HG03196 (cell line): ENCODE measurements around the gene HTT.

Experiments used
- ATAC-seq: cut with Tn5 transposase; IDR thresholded peaks from one replicate; pipeline ENCODE4 v1.9.1; 2021; ENCODE audit not compliant: unreplicated experiment

HTT gene

GRCh38 chr4:3217266-3217665 is 142.8 kb downstream of the HTT start:
- no peak for ATAC-seq

GRCh38 chr4:3217771-3218170 is 143.3 kb downstream of the HTT start:
- ATAC-seq = no peak

GRCh38 chr4:3218824-3219760 is 144.6 kb downstream of the HTT start:
- ATAC-seq = no peak

DNA sequence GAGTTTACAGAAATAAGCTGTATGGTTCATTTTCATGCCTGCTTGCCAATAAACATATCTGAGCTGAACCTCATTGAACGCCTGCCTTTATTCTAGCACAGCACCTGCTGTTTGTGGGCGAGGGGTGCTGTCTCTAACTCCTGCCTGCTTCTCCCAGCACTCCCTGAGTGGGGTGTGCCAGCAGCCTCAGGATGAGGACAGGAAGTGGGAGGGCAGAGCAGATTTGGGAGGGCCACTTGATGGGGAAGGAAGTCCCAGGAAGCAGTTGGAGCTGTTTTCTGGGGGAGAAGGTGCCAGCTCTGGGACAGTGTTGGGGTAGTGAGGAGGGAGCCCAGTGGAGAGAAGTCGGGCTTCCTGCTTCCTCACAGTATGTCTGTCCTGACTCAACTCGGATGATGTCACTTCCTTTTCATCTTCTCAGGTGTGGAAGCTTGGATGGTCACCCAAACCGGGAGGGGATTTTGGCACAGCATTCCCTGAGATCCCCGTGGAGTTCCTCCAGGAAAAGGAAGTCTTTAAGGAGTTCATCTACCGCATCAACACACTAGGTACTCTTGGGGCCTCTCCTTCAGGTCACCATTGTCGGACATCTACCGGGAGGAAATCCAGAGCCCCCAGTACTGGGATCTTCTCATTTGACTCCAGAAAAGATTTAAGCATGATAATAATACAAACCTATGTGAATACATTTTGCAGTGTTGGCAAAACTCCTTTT is 145.4 kb downstream of the HTT start:
- no peak for ATAC-seq

- ATAC-seq = no peak
Measured at GRCh38 chr4:3220476-3221183, 146.1 kb downstream of the HTT start.

DNA sequence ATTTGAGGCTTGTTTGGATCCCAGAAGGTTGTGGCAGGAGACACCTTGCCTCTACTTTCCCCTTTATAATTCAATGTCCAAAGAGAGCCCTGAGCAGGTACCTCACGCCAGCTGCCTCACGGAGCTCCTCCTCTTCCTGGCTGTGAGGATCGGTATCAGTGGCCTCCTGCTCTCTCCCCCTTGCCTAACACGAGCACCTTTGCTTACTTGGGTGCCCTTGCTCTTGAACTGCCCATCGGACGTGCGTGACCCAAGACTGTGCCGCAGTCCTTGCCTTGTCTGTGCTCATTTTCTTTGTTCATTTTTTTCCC is 146.7 kb downstream of the HTT start:
- no peak for ATAC-seq

- ATAC-seq = no peak
Measured at GRCh38 chr4:3221996-3222395, 147.5 kb downstream of the HTT start.

GRCh38 chr4:3223346-3223745 is 148.9 kb downstream of the HTT start:
- ATAC-seq = no peak

- no peak for ATAC-seq
Measured at GRCh38 chr4:3223956-3224748, 149.7 kb downstream of the HTT start.

DNA sequence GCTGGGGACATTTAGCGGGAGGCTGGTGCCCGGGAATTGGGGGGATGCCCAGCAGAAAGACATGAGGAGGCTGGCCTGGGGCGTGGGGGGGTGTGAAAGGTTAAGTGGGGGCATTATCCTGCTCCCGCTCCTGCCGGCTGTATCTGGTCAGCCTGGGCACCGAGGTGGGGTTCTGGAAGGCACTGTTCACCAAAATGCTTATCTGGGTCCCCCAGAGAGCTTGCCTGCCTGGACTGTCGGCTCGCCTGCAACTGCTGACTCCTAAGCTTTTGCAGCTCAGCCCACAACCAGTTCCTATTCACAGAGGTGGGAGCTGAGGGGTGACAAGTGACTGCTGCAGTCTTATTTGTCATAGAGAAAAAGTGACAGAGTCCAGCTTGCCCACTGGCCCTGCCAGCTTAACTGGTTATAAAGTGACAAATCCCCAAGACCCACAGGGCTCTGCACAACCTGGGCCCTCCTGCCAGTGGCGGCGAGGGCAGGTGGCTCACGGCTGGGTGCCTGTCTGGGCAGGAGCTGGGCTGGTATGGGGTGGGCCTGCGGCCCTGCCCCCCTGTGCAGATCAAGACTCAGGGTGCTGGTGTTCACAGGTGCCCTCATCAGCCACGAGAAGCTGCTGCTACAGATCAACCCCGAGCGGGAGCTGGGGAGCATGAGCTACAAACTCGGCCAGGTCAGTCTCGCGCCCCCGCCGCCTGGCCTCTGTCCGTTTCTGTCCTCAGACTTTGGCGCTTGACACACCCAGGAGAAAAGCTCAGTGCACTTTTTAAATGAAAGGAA is 150.8 kb downstream of the HTT start:
- no peak for ATAC-seq

DNA sequence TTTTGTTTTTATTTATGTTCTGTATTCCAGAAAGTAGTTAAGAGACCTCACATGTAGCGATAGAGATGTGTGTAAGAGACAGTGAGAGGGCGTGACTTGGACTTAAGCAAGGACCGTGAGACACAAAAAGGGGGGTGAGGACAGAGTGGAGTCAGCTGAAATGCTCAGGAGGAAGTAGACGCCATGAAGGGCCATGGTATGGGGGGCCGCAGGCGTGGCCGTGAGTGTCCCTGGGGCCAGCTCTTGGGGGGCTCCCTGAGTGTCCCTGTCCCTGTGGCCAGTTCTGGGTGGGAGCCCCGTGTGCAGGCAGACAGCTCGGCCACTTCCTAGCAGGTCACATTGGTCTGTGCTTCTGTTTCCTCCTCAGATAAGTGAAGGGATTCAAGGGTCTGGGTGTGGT is 151.5 kb downstream of the HTT start:
- ATAC-seq = no peak

- ATAC-seq = no peak
Measured at GRCh38 chr4:3226467-3226866, 152.0 kb downstream of the HTT start.

DNA sequence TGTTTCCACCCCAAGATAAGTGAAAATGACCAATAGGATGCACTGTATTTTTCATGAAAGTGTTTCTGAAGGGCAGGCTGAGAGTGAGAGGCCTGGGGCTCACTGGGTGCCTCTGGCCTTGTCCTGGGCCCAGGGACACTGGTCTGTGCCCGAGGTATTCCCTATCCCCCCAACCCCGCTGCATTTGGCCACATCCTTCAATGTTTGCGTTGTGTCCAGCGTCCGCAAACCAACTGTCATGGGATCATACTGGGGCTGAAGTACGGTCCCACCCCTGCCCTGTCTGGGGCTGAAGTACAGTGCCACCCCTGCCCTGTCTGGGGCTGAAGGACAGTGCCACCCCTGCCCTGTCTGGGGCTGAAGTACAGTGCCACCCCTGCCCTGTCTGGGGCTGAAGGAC is 152.5 kb downstream of the HTT start:
- no peak for ATAC-seq

- no peak for ATAC-seq
Measured at GRCh38 chr4:3227878-3228675, 153.6 kb downstream of the HTT start.

- ATAC-seq = no peak
Measured at GRCh38 chr4:3228881-3229280, 154.4 kb downstream of the HTT start.

GRCh38 chr4:3229328-3229727 is 154.8 kb downstream of the HTT start:
- no peak for ATAC-seq

- ATAC-seq = no peak
Measured at GRCh38 chr4:3229964-3230363, 155.5 kb downstream of the HTT start.

- ATAC-seq = no peak
Measured at GRCh38 chr4:3231471-3231870, 157.0 kb downstream of the HTT start.

- no peak for ATAC-seq
Measured at GRCh38 chr4:3232001-3232400, 157.5 kb downstream of the HTT start.
